ENCODE results near the gene GUK1.

Gene GUK1

GRCh38 chr1:228146417-228147150 is 6.5 kb downstream of the GUK1 start:
- Mint-ChIP-seq H3K4me1 (peaks cover 19 to 33% of the 10 kb centered on the region in 2 donors), H3K27me3 (no peaks in the 10 kb centered on the region), H3K4me3 (no peak overlapping the region), H3K9me3 (no peaks in the 10 kb centered on the region), H3K27ac (no peak overlapping the region), H3K36me3 (peaks cover 5 to 9% of the 10 kb centered on the region in 2 donors)
- DNase-seq: no peak
- ATAC-seq (replicated peaks): no peak

GRCh38 chr1:228147151-228147693 is 7.1 kb downstream of the GUK1 start:
- Mint-ChIP-seq H3K4me1 (peaks cover 19 to 28% of the 10 kb centered on the region in 2 donors), H3K27ac (no peak overlapping the region), H3K4me3 (no peak overlapping the region), H3K36me3 (peaks cover 5 to 9% of the 10 kb centered on the region in 2 donors), H3K9me3 (no peaks in the 10 kb centered on the region), H3K27me3 (no peaks in the 10 kb centered on the region)
- DNase-seq (no peak), ATAC-seq (replicated peaks) (no peak)

GRCh38 chr1:228147768-228148167 is 7.7 kb downstream of the GUK1 start:
- Mint-ChIP-seq H3K4me3 (no peak overlapping the region), H3K27ac (no peak overlapping the region), H3K4me1 (peaks cover 19 to 26% of the 10 kb centered on the region in 2 donors), H3K9me3 (no peaks in the 10 kb centered on the region), H3K36me3 (peaks cover 5 to 9% of the 10 kb centered on the region in 2 donors), H3K27me3 (no peaks in the 10 kb centered on the region)
- DNase-seq (no peak), ATAC-seq (replicated peaks) (no peak)

GRCh38 chr1:228148196-228148861 is 8.2 kb downstream of the GUK1 start:
- DNase-seq: no peak
- Mint-ChIP-seq H3K4me3 (no peak overlapping the region), H3K27ac (no peak overlapping the region), H3K4me1 (peaks cover 15 to 24% of the 10 kb centered on the region in 2 donors), H3K9me3 (no peaks in the 10 kb centered on the region), H3K36me3 (peaks cover 5 to 9% of the 10 kb centered on the region in 2 donors), H3K27me3 (no peaks in the 10 kb centered on the region)
- no peak for ATAC-seq (replicated peaks)

GRCh38 chr1:228148935-228149405 is 8.9 kb downstream of the GUK1 start:
- peak overlapping the region; percentile 14 for H3K27ac Mint-ChIP-seq
- peaks cover 10 to 17% of the 10 kb centered on the region in 2 donors for H3K4me1 Mint-ChIP-seq
- H3K36me3 Mint-ChIP-seq: peaks cover 3% of the 10 kb centered on the region in 2 donors
- DNase-seq (no peak), ATAC-seq (replicated peaks) (no peak)
- H3K27me3 Mint-ChIP-seq: no peaks in the 10 kb centered on the region
- no peak overlapping the region for H3K4me3 Mint-ChIP-seq
- H3K9me3 Mint-ChIP-seq: no peaks in the 10 kb centered on the region

GRCh38 chr1:228149406-228150119 is 9.5 kb downstream of the GUK1 start, which contains the start of gene GJC2:
TSS of gene GJC2 (plus strand) at chr1:228149930. CDS start at chr1:228157759, 7,829 bp downstream.
- Mint-ChIP-seq H3K4me3 (no peak within 1 kb of the TSS), H3K27me3 (no peaks in the 10 kb centered on the region), H3K27ac (peak within 1 kb of the TSS; percentile 14)

GRCh38 chr1:228150120-228150460 is 10.0 kb downstream of the GUK1 start:
- Mint-ChIP-seq H3K9me3 (no peaks in the 10 kb centered on the region), H3K4me1 (peaks cover 8 to 9% of the 10 kb centered on the region in 2 donors), H3K27me3 (no peaks in the 10 kb centered on the region), H3K4me3 (no peak overlapping the region), H3K36me3 (peaks cover 0 to 3% of the 10 kb centered on the region in 2 donors), H3K27ac (no peak overlapping the region)
- DNase-seq: no peak
- no peak for ATAC-seq (replicated peaks)

More at GRCh38 chr1:228149406-228150119, 9.5 kb downstream of the GUK1 start, which contains the start of gene GJC2:
- Mint-ChIP-seq H3K4me1 (peaks cover 8 to 11% of the 10 kb centered on the region in 2 donors), H3K9me3 (no peaks in the 10 kb centered on the region), H3K36me3 (peaks cover 3% of the 10 kb centered on the region in 2 donors)
- no peak for ATAC-seq (replicated peaks)
- DNase-seq: no peak

- peaks cover 10 to 11% of the 10 kb centered on the region in 2 donors for H3K4me1 Mint-ChIP-seq
- no peak overlapping the region for H3K27ac Mint-ChIP-seq
- peaks cover 0 to 3% of the 10 kb centered on the region in 2 donors for H3K36me3 Mint-ChIP-seq
- H3K27me3 Mint-ChIP-seq: no peaks in the 10 kb centered on the region
- H3K9me3 Mint-ChIP-seq: no peaks in the 10 kb centered on the region
- H3K4me3 Mint-ChIP-seq: no peak overlapping the region
- DNase-seq: no peak
- no peak for ATAC-seq (replicated peaks)
Observed at GRCh38 chr1:228150461-228151179, 10.5 kb downstream of the GUK1 start.

- peaks cover 0 to 3% of the 10 kb centered on the region in 2 donors for H3K36me3 Mint-ChIP-seq
- peaks cover 0 to under 1% of the 10 kb centered on the region in 2 donors for H3K27me3 Mint-ChIP-seq
- H3K9me3 Mint-ChIP-seq: no peaks in the 10 kb centered on the region
- no peak overlapping the region for H3K27ac Mint-ChIP-seq
- DNase-seq: no peak
- peaks cover 10 to 11% of the 10 kb centered on the region in 2 donors for H3K4me1 Mint-ChIP-seq
- H3K4me3 Mint-ChIP-seq: no peak overlapping the region
- peak; percentile 6 to 20 for ATAC-seq (replicated peaks)
Observed at GRCh38 chr1:228151180-228151925, 11.3 kb downstream of the GUK1 start.

- H3K4me3 Mint-ChIP-seq: peak overlapping the region in 1 of 2 donors; percentile 8
- ATAC-seq (replicated peaks) (no peak), DNase-seq (no peak)
- peaks cover 11 to 16% of the 10 kb centered on the region in 2 donors for H3K4me1 Mint-ChIP-seq
- no peaks in the 10 kb centered on the region for H3K9me3 Mint-ChIP-seq
- peak overlapping the region; percentile 54 for H3K27ac Mint-ChIP-seq
- peaks cover 6 to 10% of the 10 kb centered on the region in 2 donors for H3K27me3 Mint-ChIP-seq
- H3K36me3 Mint-ChIP-seq: peaks cover 0 to 4% of the 10 kb centered on the region in 2 donors
Observed at GRCh38 chr1:228152097-228152917, 12.2 kb downstream of the GUK1 start.

- peak overlapping the region in 1 of 2 donors; percentile 8 for H3K4me3 Mint-ChIP-seq
- peaks cover 6 to 10% of the 10 kb centered on the region in 2 donors for H3K27me3 Mint-ChIP-seq
- peaks cover 0 to 1% of the 10 kb centered on the region in 2 donors for H3K36me3 Mint-ChIP-seq
- DNase-seq (no peak), ATAC-seq (replicated peaks) (no peak)
- H3K4me1 Mint-ChIP-seq: peaks cover 11 to 16% of the 10 kb centered on the region in 2 donors
- H3K9me3 Mint-ChIP-seq: no peaks in the 10 kb centered on the region
- H3K27ac Mint-ChIP-seq: peak overlapping the region; percentile 31
Observed at GRCh38 chr1:228152918-228153258, 12.8 kb downstream of the GUK1 start.

- H3K27ac Mint-ChIP-seq: no peak overlapping the region
- H3K36me3 Mint-ChIP-seq: peaks cover 0 to 1% of the 10 kb centered on the region in 2 donors
- H3K9me3 Mint-ChIP-seq: no peaks in the 10 kb centered on the region
- ATAC-seq (replicated peaks): no peak
- peaks cover 6 to 10% of the 10 kb centered on the region in 2 donors for H3K27me3 Mint-ChIP-seq
- H3K4me1 Mint-ChIP-seq: peaks cover 11 to 16% of the 10 kb centered on the region in 2 donors
- no peak for DNase-seq
- no peak overlapping the region for H3K4me3 Mint-ChIP-seq
Observed at GRCh38 chr1:228154021-228154669, 14.1 kb downstream of the GUK1 start.

Data from stimulated activated naive B cell treated with anti-CD40 and anti-IgM and Interleukin-4, amounts not matched to agents 10 μg/mL and 1 μg/mL and 100 μg/mL, for 72 hours (primary cell).